MM.1S (cell line): ENCODE results near the gene RAB14.

ENCODE experiments used
- DNase-seq: peaks from one replicate; pipeline ENCODE4 v3.0.0-alpha.2; 2015
- H2AFZ ChIP-seq: fragments of 300-600 bp; sonication (generic); 2 replicates; pipeline ENCODE4 v1.6.0; 2016; ENCODE audit warnings: antibody characterized with exemption, low read length
- H3F3A ChIP-seq: fragments of 300-600 bp; sonication (generic); 2 replicates; pipeline ENCODE4 v1.6.1; 2016; ENCODE audit warnings: mild to moderate bottlenecking, antibody characterized with exemption, low read length, moderate library complexity, mixed read lengths; ENCODE audit not compliant: insufficient read depth
- H3K27ac ChIP-seq: fragments of 300-600 bp; sonication (generic); 2 replicates; pipeline ENCODE4 v1.5.1; 2016; ENCODE audit warnings: mild to moderate bottlenecking, low read length
- H3K27me3 ChIP-seq: fragments of 300-600 bp; sonication (generic); replicated peaks from 2 replicates; pipeline ENCODE4 v1.6.0; 2016; ENCODE audit warnings: low read length; ENCODE audit not compliant: insufficient read depth
- H3K36me3 ChIP-seq: fragments of 300-600 bp; sonication (generic); replicated peaks from 2 replicates; pipeline ENCODE4 v1.6.1; 2016; ENCODE audit warnings: mild to moderate bottlenecking, low read length, mixed read lengths; ENCODE audit not compliant: insufficient read depth
- H3K4me1 ChIP-seq: fragments of 300-600 bp; sonication (generic); 2 replicates; pipeline ENCODE4 v1.6.1; 2016; ENCODE audit warnings: low read length, mixed read lengths
- H3K4me2 ChIP-seq: fragments of 300-600 bp; sonication (generic); 2 replicates; pipeline ENCODE4 v1.6.0; 2016; ENCODE audit warnings: low read depth, low read length
- H3K4me3 ChIP-seq: fragments of 300-600 bp; sonication (generic); 2 replicates; pipeline ENCODE4 v1.5.1; 2016; ENCODE audit warnings: low read length, mixed read lengths
- H3K79me2 ChIP-seq: fragments of 300-600 bp; sonication (generic); 2 replicates; pipeline ENCODE4 v1.6.1; 2016; ENCODE audit warnings: mixed run types, low read length, mixed read lengths
- H3K9ac ChIP-seq: fragments of 300-600 bp; sonication (generic); 2 replicates; pipeline ENCODE4 v1.6.1; 2016; ENCODE audit warnings: low read length, mixed read lengths
- H3K9me2 ChIP-seq: fragments of 300-600 bp; sonication (generic); replicated peaks from 2 replicates; pipeline ENCODE4 v1.6.1; 2016; ENCODE audit warnings: mild to moderate bottlenecking, low read length, mixed read lengths; ENCODE audit not compliant: insufficient read depth
- H3K9me3 ChIP-seq: fragments of 300-600 bp; sonication (generic); replicated peaks from 2 replicates; pipeline ENCODE4 v1.6.1; 2016; ENCODE audit warnings: mild to moderate bottlenecking, low read length, mixed read lengths; ENCODE audit not compliant: insufficient read depth
- H4K20me1 ChIP-seq: fragments of 300-600 bp; sonication (generic); 2 replicates; pipeline ENCODE4 v1.6.1; 2016; ENCODE audit warnings: mild to moderate bottlenecking, low read length, moderate library complexity, mixed read lengths; ENCODE audit not compliant: insufficient read depth
- EZH2 ChIP-seq: fragments of 300-600 bp; sonication (generic); optimal IDR thresholded peaks from 2 replicates; pipeline ENCODE3; 2017; ENCODE audit warnings: low read depth, mild to moderate bottlenecking, antibody characterized with exemption, low read length, mixed read lengths
- EZH2phosphoT487 ChIP-seq: fragments of 300-600 bp; sonication (generic); IDR thresholded peaks from 2 replicates; pipeline ENCODE4 v1.6.1; 2018; ENCODE audit warnings: antibody characterized with exemption, low read length
- TF ChIP-seq, protein P1 (sequence below): fragments of 300-600 bp; sonication (generic); IDR thresholded peaks from 2 replicates; pipeline ENCODE4 v1.5.1; 2016; ENCODE audit warnings: antibody characterized with exemption, low read length, mixed read lengths

The RAB14 gene

DNA sequence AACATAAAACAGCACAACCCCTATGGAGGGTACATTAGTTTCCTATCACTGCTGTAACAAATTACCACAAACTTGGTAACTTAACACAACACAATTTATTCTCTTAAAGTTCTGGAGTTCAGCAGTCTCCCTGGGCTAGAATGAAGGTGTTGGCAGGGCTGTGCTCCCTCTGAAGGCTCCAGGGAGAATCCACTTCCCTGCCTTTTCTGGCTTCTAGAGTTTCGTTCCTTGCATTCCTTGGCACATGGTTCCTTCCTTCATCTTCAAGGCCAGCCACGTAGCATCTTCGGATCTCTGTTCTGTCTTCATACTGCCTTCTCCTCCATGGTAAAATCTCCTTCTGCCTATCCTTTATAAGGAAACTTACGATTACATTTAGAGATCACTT, 41.3 kb upstream of the RAB14 start:
- Histone ChIP-seq H3K79me2 (no peaks in the 10 kb centered on the region), H3K9me2 (no peaks in the 10 kb centered on the region), H2AFZ (no peak overlapping the region), H3K27ac (no peak overlapping the region), H3K9ac (no peak overlapping the region), H3K27me3 (no peaks in the 10 kb centered on the region), H3F3A (no peaks in the 10 kb centered on the region), H3K9me3 (no peaks in the 10 kb centered on the region), H3K4me2 (no peak overlapping the region), H3K4me3 (no peak overlapping the region), H3K4me1 (no peaks in the 10 kb centered on the region), H3K36me3 (no peaks in the 10 kb centered on the region), H4K20me1 (no peaks in the 10 kb centered on the region)
- DNase-seq, result no peak
- TF ChIP-seq EZH2phosphoT487 (no peak), EZH2 (no peak)
- TF ChIP-seq, protein P1, sequence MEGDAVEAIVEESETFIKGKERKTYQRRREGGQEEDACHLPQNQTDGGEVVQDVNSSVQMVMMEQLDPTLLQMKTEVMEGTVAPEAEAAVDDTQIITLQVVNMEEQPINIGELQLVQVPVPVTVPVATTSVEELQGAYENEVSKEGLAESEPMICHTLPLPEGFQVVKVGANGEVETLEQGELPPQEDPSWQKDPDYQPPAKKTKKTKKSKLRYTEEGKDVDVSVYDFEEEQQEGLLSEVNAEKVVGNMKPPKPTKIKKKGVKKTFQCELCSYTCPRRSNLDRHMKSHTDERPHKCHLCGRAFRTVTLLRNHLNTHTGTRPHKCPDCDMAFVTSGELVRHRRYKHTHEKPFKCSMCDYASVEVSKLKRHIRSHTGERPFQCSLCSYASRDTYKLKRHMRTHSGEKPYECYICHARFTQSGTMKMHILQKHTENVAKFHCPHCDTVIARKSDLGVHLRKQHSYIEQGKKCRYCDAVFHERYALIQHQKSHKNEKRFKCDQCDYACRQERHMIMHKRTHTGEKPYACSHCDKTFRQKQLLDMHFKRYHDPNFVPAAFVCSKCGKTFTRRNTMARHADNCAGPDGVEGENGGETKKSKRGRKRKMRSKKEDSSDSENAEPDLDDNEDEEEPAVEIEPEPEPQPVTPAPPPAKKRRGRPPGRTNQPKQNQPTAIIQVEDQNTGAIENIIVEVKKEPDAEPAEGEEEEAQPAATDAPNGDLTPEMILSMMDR, result no peak

DNA sequence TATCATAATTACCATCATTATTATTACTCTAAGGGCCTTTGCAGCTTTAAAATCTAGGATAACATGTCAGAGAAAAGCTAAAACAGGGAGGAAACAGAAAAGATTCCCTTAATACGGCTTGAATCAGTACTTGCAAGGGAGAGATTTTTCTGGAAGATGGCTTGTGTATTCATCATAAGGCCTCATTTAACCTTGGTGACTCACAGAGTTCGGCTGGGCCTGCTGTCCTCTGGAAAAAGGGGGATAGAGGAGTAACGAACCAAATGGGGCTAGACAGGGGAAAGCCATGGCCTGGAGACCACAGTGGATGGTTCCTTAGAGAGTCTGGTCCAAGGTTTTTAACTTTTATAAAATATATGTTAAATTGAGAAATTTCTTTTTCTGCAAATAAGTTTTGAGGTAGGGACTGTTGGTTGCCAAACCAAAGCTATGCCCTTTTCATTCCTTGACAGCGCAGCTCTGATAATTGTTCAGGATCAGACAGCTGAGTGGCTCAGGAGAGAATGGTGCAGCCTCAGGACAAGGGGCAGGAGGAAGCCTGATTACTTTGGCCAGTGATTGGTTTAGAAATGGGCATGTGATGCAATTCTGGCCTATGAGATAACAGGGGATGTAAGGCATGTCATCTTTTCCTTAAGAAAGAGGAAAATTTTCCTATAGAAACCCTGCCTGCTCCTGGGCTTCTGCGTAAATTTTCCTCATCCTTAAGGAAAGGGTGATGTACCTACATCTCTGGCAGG, 40.7 kb upstream of the RAB14 start:
- DNase-seq, result no peak
- Histone ChIP-seq H3K4me2 (no peak overlapping the region), H3K9me3 (no peaks in the 10 kb centered on the region), H3K4me1 (no peaks in the 10 kb centered on the region), H3K27me3 (no peaks in the 10 kb centered on the region), H3K9ac (no peak overlapping the region), H3K36me3 (no peaks in the 10 kb centered on the region), H4K20me1 (no peaks in the 10 kb centered on the region), H3K4me3 (no peak overlapping the region), H3F3A (no peaks in the 10 kb centered on the region), H2AFZ (no peak overlapping the region), H3K79me2 (no peaks in the 10 kb centered on the region), H3K27ac (no peak overlapping the region), H3K9me2 (no peaks in the 10 kb centered on the region)
- TF ChIP-seq, protein P1, result no peak
- TF ChIP-seq EZH2phosphoT487 (no peak), EZH2 (no peak)

DNA sequence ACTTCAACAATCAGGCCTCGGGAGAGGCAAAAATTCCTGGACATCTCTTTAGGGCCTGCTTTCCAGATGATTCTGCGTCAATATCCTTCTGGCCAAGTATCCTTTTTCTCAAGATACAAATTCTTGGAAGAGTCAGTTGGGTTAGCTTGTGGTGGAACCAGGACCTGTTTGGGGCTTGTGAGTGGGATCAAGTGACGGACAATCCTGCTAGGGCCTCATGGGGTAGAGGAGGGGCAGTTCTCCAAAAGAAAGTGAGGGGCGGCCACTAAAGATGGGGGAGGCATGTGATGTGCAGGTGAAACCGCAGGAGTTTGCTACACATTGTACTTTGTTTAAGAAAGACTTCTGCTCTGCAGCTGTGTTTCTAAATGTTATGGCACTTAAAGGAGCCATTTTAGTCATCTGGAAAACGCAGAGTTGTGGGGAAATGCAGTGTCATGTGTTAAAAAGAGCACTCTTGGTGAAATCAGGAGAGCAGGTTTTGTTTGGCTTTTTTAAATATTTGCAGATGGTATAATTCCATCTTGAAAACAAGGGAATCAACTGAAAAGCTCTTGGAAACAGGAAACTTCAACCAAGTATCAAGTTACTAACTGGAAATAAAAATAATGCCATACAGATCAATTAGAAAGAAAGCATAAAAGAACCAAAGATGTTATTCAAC, 38.9 kb upstream of the RAB14 start:
- Histone ChIP-seq H4K20me1 (no peaks in the 10 kb centered on the region), H3K9me3 (no peaks in the 10 kb centered on the region), H2AFZ (no peak overlapping the region), H3K4me2 (no peak overlapping the region), H3K9me2 (no peaks in the 10 kb centered on the region), H3F3A (no peaks in the 10 kb centered on the region), H3K79me2 (no peaks in the 10 kb centered on the region), H3K36me3 (no peaks in the 10 kb centered on the region), H3K4me3 (no peak overlapping the region), H3K4me1 (no peaks in the 10 kb centered on the region), H3K27me3 (no peaks in the 10 kb centered on the region), H3K27ac (no peak overlapping the region), H3K9ac (no peak overlapping the region)
- TF ChIP-seq, protein P1, result no peak
- TF ChIP-seq EZH2phosphoT487 (no peak), EZH2 (no peak)
- no peak for DNase-seq
